ENCODE data around the gene HTRA2. TPM values are rescaled to one million over a fixed set of nuclear protein-coding genes. Genes with fewer than 3 reads are reported as not detected.

HTRA2 gene
- total and polyA plus RNA-seq, 4 donors, result 13.3 to 81.8 (median 18.5) TPM

DNA sequence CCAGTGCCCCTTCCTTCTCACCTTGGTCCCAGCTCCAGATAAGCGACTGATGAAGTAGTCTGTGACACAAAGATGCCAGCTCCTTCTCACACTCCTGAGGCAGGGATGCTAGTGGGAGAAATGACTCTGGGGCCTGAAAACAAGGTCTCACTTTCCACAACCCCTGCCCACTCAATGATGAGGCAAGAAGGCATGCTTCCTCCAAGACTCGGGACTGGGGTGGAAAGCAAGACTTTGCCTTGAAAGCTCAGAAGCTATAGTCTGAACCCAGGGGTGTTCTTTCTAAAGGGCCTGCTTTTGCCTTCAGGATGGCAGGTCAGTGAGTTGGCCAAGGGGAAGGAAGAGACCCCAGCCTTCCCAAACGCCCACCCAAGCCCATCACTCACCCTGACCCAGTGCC is 48.3 kb upstream of the HTRA2 start:
- no peak for DNase-seq (ENCODE audit: low spot score)
- H3K27ac ChIP-seq (ENCODE audit: low read depth in 1 of 2, low read length in 2 of 2), result no peak overlapping the region
- peaks cover 0 to 7% (median 0%) of the 10 kb centered on the region in 4 donors for H3K36me3 ChIP-seq (ENCODE audit: control insufficient read depth in 4 of 4, insufficient read depth in 3 of 4, low read depth in 1 of 4, low read length in 3 of 4)
- no peaks in the 10 kb centered on the region for H3K27me3 ChIP-seq (ENCODE audit: control insufficient read depth in 4 of 4, insufficient read depth in 4 of 4, low read length in 3 of 4)
- WGBS, result 61% methylated on average over 3 of the region's 3 CpGs
- H3K9ac ChIP-seq (ENCODE audit: low read depth in 1 of 2, low read length in 2 of 2), result peak overlapping the region; percentile 7 to 44
- no peak for TF ChIP-seq NR2F2 (IDR thresholded peaks at IDR 0.05)
- TF ChIP-seq EGR1 (IDR thresholded peaks at IDR 0.05; ENCODE audit: low read depth in 2 of 2), result no peak
- TF ChIP-seq RAD21 (IDR thresholded peaks at IDR 0.05), result no peak
- TF ChIP-seq, protein P1, sequence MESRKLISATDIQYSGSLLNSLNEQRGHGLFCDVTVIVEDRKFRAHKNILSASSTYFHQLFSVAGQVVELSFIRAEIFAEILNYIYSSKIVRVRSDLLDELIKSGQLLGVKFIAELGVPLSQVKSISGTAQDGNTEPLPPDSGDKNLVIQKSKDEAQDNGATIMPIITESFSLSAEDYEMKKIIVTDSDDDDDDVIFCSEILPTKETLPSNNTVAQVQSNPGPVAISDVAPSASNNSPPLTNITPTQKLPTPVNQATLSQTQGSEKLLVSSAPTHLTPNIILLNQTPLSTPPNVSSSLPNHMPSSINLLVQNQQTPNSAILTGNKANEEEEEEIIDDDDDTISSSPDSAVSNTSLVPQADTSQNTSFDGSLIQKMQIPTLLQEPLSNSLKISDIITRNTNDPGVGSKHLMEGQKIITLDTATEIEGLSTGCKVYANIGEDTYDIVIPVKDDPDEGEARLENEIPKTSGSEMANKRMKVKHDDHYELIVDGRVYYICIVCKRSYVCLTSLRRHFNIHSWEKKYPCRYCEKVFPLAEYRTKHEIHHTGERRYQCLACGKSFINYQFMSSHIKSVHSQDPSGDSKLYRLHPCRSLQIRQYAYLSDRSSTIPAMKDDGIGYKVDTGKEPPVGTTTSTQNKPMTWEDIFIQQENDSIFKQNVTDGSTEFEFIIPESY (IDR thresholded peaks at IDR 0.05), result no peak
- no peak for TF ChIP-seq GABPA (IDR thresholded peaks at IDR 0.05 in 1 of 2, conservative IDR thresholded peaks at IDR 0.05 in 1 of 2)
- TF ChIP-seq TAF1 (conservative IDR thresholded peaks at IDR 0.05), result no peak
- no peak for TF ChIP-seq JUND (IDR thresholded peaks at IDR 0.05)
- TF ChIP-seq HNF4A (conservative IDR thresholded peaks at IDR 0.05), result no peak
- TF ChIP-seq RXRA (IDR thresholded peaks at IDR 0.05), result no peak
- TF ChIP-seq SP1 (IDR thresholded peaks at IDR 0.05), result no peak
- TF ChIP-seq, protein P2, sequence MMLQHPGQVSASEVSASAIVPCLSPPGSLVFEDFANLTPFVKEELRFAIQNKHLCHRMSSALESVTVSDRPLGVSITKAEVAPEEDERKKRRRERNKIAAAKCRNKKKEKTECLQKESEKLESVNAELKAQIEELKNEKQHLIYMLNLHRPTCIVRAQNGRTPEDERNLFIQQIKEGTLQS (IDR thresholded peaks at IDR 0.05), result no peak
- TF ChIP-seq FOXA2 (IDR thresholded peaks at IDR 0.05), result no peak
- TF ChIP-seq YY1 (IDR thresholded peaks at IDR 0.05), result no peak
- TF ChIP-seq FOXA1 (IDR thresholded peaks at IDR 0.05), result no peak
- TF ChIP-seq, protein P3, sequence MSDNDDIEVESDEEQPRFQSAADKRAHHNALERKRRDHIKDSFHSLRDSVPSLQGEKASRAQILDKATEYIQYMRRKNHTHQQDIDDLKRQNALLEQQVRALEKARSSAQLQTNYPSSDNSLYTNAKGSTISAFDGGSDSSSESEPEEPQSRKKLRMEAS (IDR thresholded peaks at IDR 0.05), result no peak
- TF ChIP-seq HNF4G (IDR thresholded peaks at IDR 0.05), result no peak
- TF ChIP-seq, protein P4, sequence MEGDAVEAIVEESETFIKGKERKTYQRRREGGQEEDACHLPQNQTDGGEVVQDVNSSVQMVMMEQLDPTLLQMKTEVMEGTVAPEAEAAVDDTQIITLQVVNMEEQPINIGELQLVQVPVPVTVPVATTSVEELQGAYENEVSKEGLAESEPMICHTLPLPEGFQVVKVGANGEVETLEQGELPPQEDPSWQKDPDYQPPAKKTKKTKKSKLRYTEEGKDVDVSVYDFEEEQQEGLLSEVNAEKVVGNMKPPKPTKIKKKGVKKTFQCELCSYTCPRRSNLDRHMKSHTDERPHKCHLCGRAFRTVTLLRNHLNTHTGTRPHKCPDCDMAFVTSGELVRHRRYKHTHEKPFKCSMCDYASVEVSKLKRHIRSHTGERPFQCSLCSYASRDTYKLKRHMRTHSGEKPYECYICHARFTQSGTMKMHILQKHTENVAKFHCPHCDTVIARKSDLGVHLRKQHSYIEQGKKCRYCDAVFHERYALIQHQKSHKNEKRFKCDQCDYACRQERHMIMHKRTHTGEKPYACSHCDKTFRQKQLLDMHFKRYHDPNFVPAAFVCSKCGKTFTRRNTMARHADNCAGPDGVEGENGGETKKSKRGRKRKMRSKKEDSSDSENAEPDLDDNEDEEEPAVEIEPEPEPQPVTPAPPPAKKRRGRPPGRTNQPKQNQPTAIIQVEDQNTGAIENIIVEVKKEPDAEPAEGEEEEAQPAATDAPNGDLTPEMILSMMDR (IDR thresholded peaks at IDR 0.05; ENCODE audit: low read depth, low read length, missing input control), result no peak
- TF ChIP-seq, protein P5, sequence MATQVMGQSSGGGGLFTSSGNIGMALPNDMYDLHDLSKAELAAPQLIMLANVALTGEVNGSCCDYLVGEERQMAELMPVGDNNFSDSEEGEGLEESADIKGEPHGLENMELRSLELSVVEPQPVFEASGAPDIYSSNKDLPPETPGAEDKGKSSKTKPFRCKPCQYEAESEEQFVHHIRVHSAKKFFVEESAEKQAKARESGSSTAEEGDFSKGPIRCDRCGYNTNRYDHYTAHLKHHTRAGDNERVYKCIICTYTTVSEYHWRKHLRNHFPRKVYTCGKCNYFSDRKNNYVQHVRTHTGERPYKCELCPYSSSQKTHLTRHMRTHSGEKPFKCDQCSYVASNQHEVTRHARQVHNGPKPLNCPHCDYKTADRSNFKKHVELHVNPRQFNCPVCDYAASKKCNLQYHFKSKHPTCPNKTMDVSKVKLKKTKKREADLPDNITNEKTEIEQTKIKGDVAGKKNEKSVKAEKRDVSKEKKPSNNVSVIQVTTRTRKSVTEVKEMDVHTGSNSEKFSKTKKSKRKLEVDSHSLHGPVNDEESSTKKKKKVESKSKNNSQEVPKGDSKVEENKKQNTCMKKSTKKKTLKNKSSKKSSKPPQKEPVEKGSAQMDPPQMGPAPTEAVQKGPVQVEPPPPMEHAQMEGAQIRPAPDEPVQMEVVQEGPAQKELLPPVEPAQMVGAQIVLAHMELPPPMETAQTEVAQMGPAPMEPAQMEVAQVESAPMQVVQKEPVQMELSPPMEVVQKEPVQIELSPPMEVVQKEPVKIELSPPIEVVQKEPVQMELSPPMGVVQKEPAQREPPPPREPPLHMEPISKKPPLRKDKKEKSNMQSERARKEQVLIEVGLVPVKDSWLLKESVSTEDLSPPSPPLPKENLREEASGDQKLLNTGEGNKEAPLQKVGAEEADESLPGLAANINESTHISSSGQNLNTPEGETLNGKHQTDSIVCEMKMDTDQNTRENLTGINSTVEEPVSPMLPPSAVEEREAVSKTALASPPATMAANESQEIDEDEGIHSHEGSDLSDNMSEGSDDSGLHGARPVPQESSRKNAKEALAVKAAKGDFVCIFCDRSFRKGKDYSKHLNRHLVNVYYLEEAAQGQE (IDR thresholded peaks at IDR 0.05), result no peak
- peaks cover 9 to 50% (median 36%) of the 10 kb centered on the region in 4 donors for H3K4me1 ChIP-seq (ENCODE audit: control insufficient read depth in 4 of 4, insufficient read depth in 4 of 4, low read length in 3 of 4)
- peak overlapping the region; percentile 67 to 95 (median 94) for H3K4me3 ChIP-seq (ENCODE audit: low read depth in 1 of 3, low read length in 3 of 3)
- no peaks in the 10 kb centered on the region for H3K9me3 ChIP-seq (ENCODE audit: control insufficient read depth in 4 of 4, low read length in 3 of 4)

Measured in liver (tissue), 9 donors.